Right lobe of liver (tissue), 4 donors: Measurements from ENCODE around the gene GBE1.

ENCODE experiments used
- POLR2A ChIP-seq: fragments of 450-650 bp; IDR thresholded peaks from one replicate; pipeline ENCODE4 v1.6.1; 2017; ENCODE audit warnings: antibody characterized with exemption, mild to moderate bottlenecking
- TF ChIP-seq, protein P1 (sequence below), 4 donors: fragments of 200-600 bp in 3 of 4; fragments of 450-650 bp in 1 of 4; IDR thresholded peaks; one replicate each; pipeline versions ENCODE4 v1.5.1 to v1.8.0; 2016 to 2022; ENCODE audit warnings: antibody characterized with exemption in 4 of 4, mild to moderate bottlenecking in 2 of 4
- donor health status: DM: no; HTN: no; CAD: no.
- donor health status: DM: no; HTN: no; CAD: no.
- donor health status: DM: no; HTN: yes; CAD: no.

DNA sequence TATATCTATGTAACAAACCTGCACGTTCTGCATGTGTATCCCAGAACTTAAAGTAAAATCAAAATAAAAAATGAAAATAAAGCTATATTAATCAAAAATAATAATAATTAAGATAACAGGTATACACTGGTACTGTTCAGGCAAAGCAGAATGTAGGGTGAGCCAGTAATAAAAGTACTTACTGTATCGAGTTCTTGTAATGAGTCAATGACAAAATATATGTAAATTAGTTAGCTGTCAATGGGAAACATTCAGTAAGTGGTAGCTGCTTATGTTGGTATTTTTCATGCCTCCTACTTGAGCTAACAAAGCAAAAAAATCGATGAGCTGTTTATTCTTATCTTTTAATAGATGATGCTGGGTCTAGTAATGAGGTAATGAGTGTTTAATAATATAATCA, 93.2 kb downstream of the GBE1 start:
- TF ChIP-seq, protein P1, sequence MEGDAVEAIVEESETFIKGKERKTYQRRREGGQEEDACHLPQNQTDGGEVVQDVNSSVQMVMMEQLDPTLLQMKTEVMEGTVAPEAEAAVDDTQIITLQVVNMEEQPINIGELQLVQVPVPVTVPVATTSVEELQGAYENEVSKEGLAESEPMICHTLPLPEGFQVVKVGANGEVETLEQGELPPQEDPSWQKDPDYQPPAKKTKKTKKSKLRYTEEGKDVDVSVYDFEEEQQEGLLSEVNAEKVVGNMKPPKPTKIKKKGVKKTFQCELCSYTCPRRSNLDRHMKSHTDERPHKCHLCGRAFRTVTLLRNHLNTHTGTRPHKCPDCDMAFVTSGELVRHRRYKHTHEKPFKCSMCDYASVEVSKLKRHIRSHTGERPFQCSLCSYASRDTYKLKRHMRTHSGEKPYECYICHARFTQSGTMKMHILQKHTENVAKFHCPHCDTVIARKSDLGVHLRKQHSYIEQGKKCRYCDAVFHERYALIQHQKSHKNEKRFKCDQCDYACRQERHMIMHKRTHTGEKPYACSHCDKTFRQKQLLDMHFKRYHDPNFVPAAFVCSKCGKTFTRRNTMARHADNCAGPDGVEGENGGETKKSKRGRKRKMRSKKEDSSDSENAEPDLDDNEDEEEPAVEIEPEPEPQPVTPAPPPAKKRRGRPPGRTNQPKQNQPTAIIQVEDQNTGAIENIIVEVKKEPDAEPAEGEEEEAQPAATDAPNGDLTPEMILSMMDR (IDR thresholded peaks at IDR 0.05): no peak
- no peak for TF ChIP-seq POLR2A
